SK-N-SH (cell line): ENCODE measurements around the gene FCSK. TPM values are rescaled to one million over a fixed set of nuclear protein-coding genes. Genes with fewer than 3 reads are reported as not detected.

Experiments used
- CTCF ChIA-PET: fragments of 300-600, 350-600 bp; formaldehyde crosslinking; extraction: SDS; loops from one replicate; lab custom pipeline; 2021; lab: Yijun Ruan, JAX
- POLR2A ChIA-PET: fragments of 350-600 bp; sonication (Branson Sonifier 250); formaldehyde crosslinking; extraction: SDS; loops from one replicate; lab custom pipeline; 2020; ENCODE audit warnings: antibody characterized with exemption, inconsistent platforms; lab: Yijun Ruan, JAX
- DNase-seq: peaks from one replicate; pipeline ENCODE4 v3.0.0; 2012
- H2AFZ ChIP-seq: fragments of 200-600 bp; sonication (generic); 2 replicates; pipeline ENCODE4 v1.8.1; 2016; ENCODE audit warnings: antibody characterized with exemption, mild to moderate bottlenecking, low read depth
- H3F3A ChIP-seq: fragments of 200-600 bp; sonication (generic); replicated peaks from 2 replicates; pipeline ENCODE3; 2016; ENCODE audit warnings: antibody characterized with exemption, mild to moderate bottlenecking; ENCODE audit not compliant: insufficient read depth
- H3K27ac ChIP-seq, 2 experiments: fragments of 200-500 bp in 1 of 2; fragments of 200-600 bp in 1 of 2; sonication (Bioruptor generic) in 1 of 2; sonication (generic), shearing (Covaris generic) in 1 of 2; 2 replicates each; pipeline versions ENCODE4 v1.5.1 to v1.6.1; 2014 to 2016; ENCODE audit warnings: low read depth in 2 of 2, inconsistent platforms in 1 of 2, low read length in 1 of 2, mild to moderate bottlenecking in 1 of 2, mixed read lengths in 1 of 2
- H3K27me3 ChIP-seq: fragments of 200-600 bp; sonication (generic), shearing (Covaris generic); 2 replicates; pipeline ENCODE4 v1.6.1; 2016; ENCODE audit warnings: mixed run types; ENCODE audit not compliant: insufficient read depth
- H3K36me3 ChIP-seq, 2 experiments: fragments of 200-500 bp in 1 of 2; fragments of 200-600 bp in 1 of 2; sonication (Bioruptor generic) in 1 of 2; sonication (generic) in 1 of 2; replicated peaks in 1 of 2; 2 replicates each; pipeline versions ENCODE3 to v1.5.1; 2014 to 2016; ENCODE audit warnings: low read length in 1 of 2, mild to moderate bottlenecking in 1 of 2; ENCODE audit not compliant: insufficient read depth in 2 of 2, control insufficient read depth in 1 of 2
- H3K4me1 ChIP-seq, 2 experiments: fragments of 200-500 bp in 1 of 2; fragments of 200-600 bp in 1 of 2; sonication (Bioruptor generic) in 1 of 2; sonication (generic), shearing (Covaris generic) in 1 of 2; 2 replicates each; pipeline versions ENCODE4 v1.5.1 to v1.6.1; 2014 to 2016; ENCODE audit warnings: low read depth in 1 of 2, low read length in 1 of 2, mixed run types in 1 of 2; ENCODE audit not compliant: insufficient read depth in 2 of 2, control insufficient read depth in 1 of 2
- H3K4me2 ChIP-seq: fragments of 200-600 bp; sonication (generic), shearing (Covaris generic); 2 replicates; pipeline ENCODE4 v1.6.1; 2017; ENCODE audit warnings: mixed run types
- H3K4me3 ChIP-seq, 2 experiments: fragments of 200-500 bp in 1 of 2; fragments of 200-600 bp in 1 of 2; sonication (Bioruptor generic) in 1 of 2; sonication (generic), shearing (Covaris generic) in 1 of 2; 2 replicates each; pipeline versions ENCODE4 v1.5.1 to v1.8.1; 2014 to 2016; ENCODE audit warnings: low read depth in 2 of 2, inconsistent platforms in 1 of 2, low read length in 1 of 2, mild to moderate bottlenecking in 1 of 2, mixed read lengths in 1 of 2, moderate library complexity in 1 of 2
- H3K79me2 ChIP-seq: fragments of 200-600 bp; sonication (generic); 2 replicates; pipeline ENCODE4 v1.8.1; 2017; ENCODE audit warnings: mild to moderate bottlenecking; ENCODE audit not compliant: insufficient read depth
- H3K9ac ChIP-seq: fragments of 200-600 bp; sonication (generic); 2 replicates; pipeline ENCODE4 v1.6.1; 2017; ENCODE audit warnings: mixed run types
- H3K9me2 ChIP-seq: fragments of 200-600 bp; sonication (generic); 2 replicates; pipeline ENCODE4 v1.6.1; 2017; ENCODE audit warnings: mixed run types
- H3K9me3 ChIP-seq: fragments of 200-600 bp; sonication (generic); 2 replicates; pipeline ENCODE4 v1.6.1; 2017; ENCODE audit warnings: mixed run types, mild to moderate bottlenecking, moderate library complexity
- H4K20me1 ChIP-seq: fragments of 200-600 bp; sonication (generic); 2 replicates; pipeline ENCODE4 v1.6.1; 2017; ENCODE audit warnings: mild to moderate bottlenecking, mixed run types; ENCODE audit not compliant: insufficient read depth
- EP300 ChIP-seq, 2 experiments: IDR thresholded peaks; 2 replicates each; pipeline versions ENCODE4 v1.4.0 to v1.6.1; 2012; ENCODE audit warnings: borderline replicate concordance in 1 of 2, low read depth in 1 of 2, low read length in 1 of 2
- EZH2phosphoT487 ChIP-seq: fragments of 200-600 bp; sonication (generic); IDR thresholded peaks from 2 replicates; pipeline ENCODE4 v1.6.1; 2017; ENCODE audit warnings: low read depth, mixed run types, mild to moderate bottlenecking, antibody characterized with exemption, moderate library complexity, borderline replicate concordance
- FOXJ3 ChIP-seq: sonication (generic); formaldehyde crosslinking; IDR thresholded peaks from 2 replicates; pipeline ENCODE4 v1.5.1; 2020; ENCODE audit warnings: mild to moderate bottlenecking, missing genetic modification reagents
- FOXM1 ChIP-seq: IDR thresholded peaks from 2 replicates; pipeline ENCODE4 v1.4.0; 2012; ENCODE audit warnings: low read depth, mild to moderate bottlenecking
- GATA2 ChIP-seq: sonication (generic); formaldehyde crosslinking; IDR thresholded peaks from 2 replicates; pipeline ENCODE4 v1.5.0; 2020; ENCODE audit warnings: mild to moderate bottlenecking, missing genetic modification reagents
- JUND ChIP-seq: IDR thresholded peaks from 2 replicates; pipeline ENCODE4 v1.4.0; 2012
- MEF2A ChIP-seq: IDR thresholded peaks from 2 replicates; pipeline ENCODE4 v1.4.0; 2012; ENCODE audit warnings: low read depth, borderline replicate concordance
- NFIC ChIP-seq: IDR thresholded peaks from 2 replicates; pipeline ENCODE4 v1.4.0; 2012; ENCODE audit warnings: borderline replicate concordance
- RAD21 ChIP-seq: IDR thresholded peaks from 2 replicates; pipeline ENCODE4 v1.6.1; 2012; ENCODE audit warnings: mild to moderate bottlenecking, low read length
- USF2 ChIP-seq: fragments of 150-350 bp; IDR thresholded peaks from 2 replicates; pipeline ENCODE4 v1.6.1; 2017; ENCODE audit warnings: antibody characterized with exemption, low read length, low read depth, borderline replicate concordance
- YY1 ChIP-seq: IDR thresholded peaks from 2 replicates; pipeline ENCODE4 v1.4.0; 2012; ENCODE audit warnings: low read depth, mild to moderate bottlenecking
- WGBS: methylation state at CpG from one replicate; pipeline ENCODE4 v1.1.6; 2017; ENCODE audit warnings: low lambda C conversion rate; 5-methylcytosine and 5-hydroxymethylcytosine counted together
- polyA plus RNA-seq, 3 experiments: library from polyadenylated mRNA; depleted of rRNA; stranded (reverse); fragments of >200 nt; gene quantifications; 2 replicates each; pipeline ENCODE4 v1.2.3, GENCODE V29; 2012

Gene FCSK
- polyA plus RNA-seq, 1 of the 3 experiments (the other 2 are of a cell fraction), result 9.7 TPM

DNA sequence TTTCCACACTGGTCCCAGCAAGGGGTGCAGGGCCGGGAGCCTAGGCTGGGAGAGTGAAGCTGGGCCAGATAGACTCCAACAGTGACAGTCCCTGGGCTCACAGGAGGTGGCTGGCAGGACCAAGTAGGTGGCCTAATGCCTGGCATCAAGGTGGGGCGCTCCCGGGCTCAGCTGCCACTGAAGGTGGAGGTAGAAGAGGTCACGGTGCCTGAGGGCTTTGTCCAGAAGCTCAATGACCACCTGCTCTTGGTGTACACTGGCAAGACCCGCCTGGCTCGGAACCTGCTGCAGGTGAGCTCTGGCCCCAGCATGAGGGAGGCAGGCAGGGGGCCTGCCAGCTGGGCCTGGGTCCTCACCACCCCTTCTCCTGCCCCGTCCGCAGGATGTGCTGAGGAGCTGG is 23.8 kb downstream of the FCSK start:
- CTCF ChIA-PET, result no interaction called here

GRCh38 chr16:70478912-70479341 is 24.5 kb downstream of the FCSK start:
- H3K9me3 ChIP-seq, result no peaks in the 10 kb centered on the region
- H2AFZ ChIP-seq, result no peak overlapping the region
- H3K79me2 ChIP-seq, result no peaks in the 10 kb centered on the region
- ChIA-PET CTCF (no interaction called here), POLR2A (interaction anchor here (1.6 kb wide), 1 partner anchor 99 kb away, joined by 3 read pairs; no protein-coding TSS in a partner anchor)
- no peaks in the 10 kb centered on the region for H3K9me2 ChIP-seq
- peaks cover 1 to 47% of the 10 kb centered on the region in 2 experiments for H3K36me3 ChIP-seq
- H4K20me1 ChIP-seq, result no peaks in the 10 kb centered on the region
- no peaks in the 10 kb centered on the region for H3K27me3 ChIP-seq
- no peak overlapping the region for H3K4me3 ChIP-seq
- DNase-seq, result no peak
- peaks cover 11 to 15% of the 10 kb centered on the region in 2 experiments; a peak in 3 of 4 replicates for H3K4me1 ChIP-seq
- peaks cover 25% of the 10 kb centered on the region for H3F3A ChIP-seq
- H3K9ac ChIP-seq, result no peak overlapping the region
- 87% methylated on average over 4 of the region's 10 CpGs for WGBS
- H3K27ac ChIP-seq, result no peak overlapping the region
- TF ChIP-seq GATA2 (no peak), RAD21 (no peak), USF2 (no peak), NFIC (no peak), MEF2A (no peak), FOXM1 (no peak), JUND (no peak), EZH2phosphoT487 (no peak), EP300 (IDR thresholded peaks at IDR 0.05; ENCODE audit: borderline replicate concordance in 1 of 2, low read depth in 1 of 2, low read length in 1 of 2) (no peak), YY1 (no peak), FOXJ3 (CRISPR knock-in tag) (no peak)
- no peak overlapping the region for H3K4me2 ChIP-seq

More for the DNA sequence above, 23.8 kb downstream of the FCSK start:
- Histone ChIP-seq H3K4me3 (no peak overlapping the region), H3K79me2 (no peaks in the 10 kb centered on the region), H3K4me2 (no peak overlapping the region), H3K9ac (no peak overlapping the region), H2AFZ (no peak overlapping the region), H3K27me3 (no peaks in the 10 kb centered on the region), H3K27ac (no peak overlapping the region), H3K36me3 (peaks cover 0 to 41% of the 10 kb centered on the region in 2 experiments), H3K9me2 (no peaks in the 10 kb centered on the region), H3K4me1 (peaks cover 11 to 15% of the 10 kb centered on the region in 2 experiments; a peak in 3 of 4 replicates), H4K20me1 (no peaks in the 10 kb centered on the region), H3F3A (peaks cover 19% of the 10 kb centered on the region), H3K9me3 (no peaks in the 10 kb centered on the region)
- DNase-seq, result no peak
- 83% methylated on average over 1 of the region's 8 CpGs for WGBS
- POLR2A ChIA-PET, result interaction anchor here (1.6 kb wide), 1 partner anchor 98 kb away, joined by 3 read pairs; no protein-coding TSS in a partner anchor
- no peak for TF ChIP-seq FOXM1
- TF ChIP-seq MEF2A, result no peak
